ENCODE measurements around the gene IKBKE. TPM values are rescaled to one million over a fixed set of nuclear protein-coding genes. Genes with fewer than 3 reads are reported as not detected.

Gene IKBKE
- total RNA-seq, 2 experiments from 2014 or later = 68.3 to 70.1 TPM

GRCh38 chr1:206467915-206468314, 2.4 kb upstream of the IKBKE start:
- no peak for ATAC-seq
- peaks cover 83% of the 10 kb centered on the region for H3K4me1 Mint-ChIP-seq (ENCODE audit: low read depth)
- DNase-seq = peak; percentile 57
- H3K4me3 Mint-ChIP-seq = peak overlapping the region; percentile 49
- H3K27me3 Mint-ChIP-seq (ENCODE audit: low read depth) = no peaks in the 10 kb centered on the region
- no peaks in the 10 kb centered on the region for H3K9me3 Mint-ChIP-seq (ENCODE audit: insufficient read depth)
- ChIA-PET CTCF (interaction anchor here (0.9 to 1.9 kb wide), 6 partner anchors 9 to 196 kb away, joined by 3 to 14 read pairs (median 4); partner anchors contain the start of gene DYRK3), POLR2A (no interaction called here)
- peaks cover 25% of the 10 kb centered on the region for H3K36me3 Mint-ChIP-seq (ENCODE audit: low read depth)
- peak overlapping the region; percentile 94 for H3K27ac Mint-ChIP-seq

- H3K27ac Mint-ChIP-seq = peak overlapping the region; percentile 94
- ATAC-seq (no peak), DNase-seq (no peak)
- POLR2A ChIA-PET = no interaction called here
- H3K27me3 Mint-ChIP-seq (ENCODE audit: low read depth) = no peaks in the 10 kb centered on the region
- peaks cover 28% of the 10 kb centered on the region for H3K36me3 Mint-ChIP-seq (ENCODE audit: low read depth)
- H3K4me1 Mint-ChIP-seq (ENCODE audit: low read depth) = peaks cover 83% of the 10 kb centered on the region
- no peaks in the 10 kb centered on the region for H3K9me3 Mint-ChIP-seq (ENCODE audit: insufficient read depth)
- CTCF ChIA-PET = interaction anchor here (1.3 to 7.3 kb wide), 2 partner anchors 7 to 9 kb away, joined by 4 to 77 read pairs; no protein-coding TSS in a partner anchor
- H3K4me3 Mint-ChIP-seq = peak overlapping the region; percentile 49
Measured at GRCh38 chr1:206468571-206468970, 1.7 kb upstream of the IKBKE start.

GRCh38 chr1:206469411-206469932, 804 bp upstream of the IKBKE start:
- DNase-seq (peak; percentile 59), ATAC-seq (no peak)

GRCh38 chr1:206470692-206471414, 577 bp downstream of the IKBKE start:
- DNase-seq = peak; percentile 84
- POLR2A ChIA-PET = interaction anchor here (0.6 to 2.7 kb wide), 12 partner anchors 8 to 109 kb away, joined by 3 to 13 read pairs (median 4); no protein-coding TSS in a partner anchor
- CTCF ChIA-PET = interaction anchor here (0.6 to 7.3 kb wide), 16 partner anchors 9 to 193 kb away, joined by 3 to 77 read pairs (median 7); partner anchors contain the start of gene DYRK3
- peak overlapping the region; percentile 94 for H3K27ac Mint-ChIP-seq
- peaks cover 46% of the 10 kb centered on the region for H3K36me3 Mint-ChIP-seq (ENCODE audit: low read depth)
- H3K4me1 Mint-ChIP-seq (ENCODE audit: low read depth) = peaks cover 82% of the 10 kb centered on the region
- no peaks in the 10 kb centered on the region for H3K9me3 Mint-ChIP-seq (ENCODE audit: insufficient read depth)
- ATAC-seq = peak; percentile 69
- no peaks in the 10 kb centered on the region for H3K27me3 Mint-ChIP-seq (ENCODE audit: low read depth)
- peak overlapping the region; percentile 89 for H3K4me3 Mint-ChIP-seq

More at GRCh38 chr1:206469411-206469932, 804 bp upstream of the IKBKE start:
- Mint-ChIP-seq H3K4me3 (peak overlapping the region; percentile 89), H3K36me3 (ENCODE audit: low read depth) (peaks cover 34% of the 10 kb centered on the region), H3K27me3 (ENCODE audit: low read depth) (no peaks in the 10 kb centered on the region), H3K27ac (peak overlapping the region; percentile 94), H3K9me3 (ENCODE audit: insufficient read depth) (no peaks in the 10 kb centered on the region), H3K4me1 (ENCODE audit: low read depth) (peaks cover 87% of the 10 kb centered on the region)
- ChIA-PET POLR2A (interaction anchor here (0.5 to 2.1 kb wide), 8 partner anchors 12 to 91 kb away, joined by 3 to 10 read pairs (median 4); no protein-coding TSS in a partner anchor), CTCF (interaction anchor here (0.9 to 7.3 kb wide), 14 partner anchors 8 to 195 kb away, joined by 3 to 77 read pairs (median 8); partner anchors contain the start of genes DYRK3 and EIF2D)

- POLR2A ChIA-PET = interaction anchor here (0.6 to 2.7 kb wide), 9 partner anchors 8 to 164 kb away, joined by 3 to 13 read pairs (median 3); partner anchors contain the start of gene DYRK3
- Mint-ChIP-seq H3K4me1 (ENCODE audit: low read depth) (peaks cover 77% of the 10 kb centered on the region), H3K9me3 (ENCODE audit: insufficient read depth) (no peaks in the 10 kb centered on the region), H3K36me3 (ENCODE audit: low read depth) (peaks cover 49% of the 10 kb centered on the region), H3K4me3 (peak overlapping the region; percentile 89), H3K27me3 (ENCODE audit: low read depth) (no peaks in the 10 kb centered on the region), H3K27ac (peak overlapping the region; percentile 94)
- CTCF ChIA-PET = interaction anchor here (0.6 to 7.3 kb wide), 10 partner anchors 9 to 193 kb away, joined by 3 to 77 read pairs (median 12); partner anchors contain the start of gene DYRK3
- DNase-seq = peak; percentile 40
- peak; percentile 7 for ATAC-seq
Measured at GRCh38 chr1:206471415-206471801, 1.1 kb downstream of the IKBKE start.

- ChIA-PET CTCF (interaction anchor here (1.7 to 7.3 kb wide), 6 partner anchors 8 to 192 kb away, joined by 3 to 77 read pairs (median 16); no protein-coding TSS in a partner anchor), POLR2A (interaction anchor here (0.8 to 2.7 kb wide), 4 partner anchors 10 to 163 kb away, joined by 3 to 13 read pairs (median 3); partner anchors contain the start of gene DYRK3)
- H3K36me3 Mint-ChIP-seq (ENCODE audit: low read depth) = peaks cover 55% of the 10 kb centered on the region
- H3K4me3 Mint-ChIP-seq = peak overlapping the region; percentile 89
- H3K4me1 Mint-ChIP-seq (ENCODE audit: low read depth) = peaks cover 71% of the 10 kb centered on the region
- peak overlapping the region; percentile 94 for H3K27ac Mint-ChIP-seq
- no peaks in the 10 kb centered on the region for H3K27me3 Mint-ChIP-seq (ENCODE audit: low read depth)
- ATAC-seq (no peak), DNase-seq (peak; percentile 43)
- no peaks in the 10 kb centered on the region for H3K9me3 Mint-ChIP-seq (ENCODE audit: insufficient read depth)
Measured at GRCh38 chr1:206472024-206472423, 1.7 kb downstream of the IKBKE start.

- H3K36me3 Mint-ChIP-seq (ENCODE audit: low read depth) = peaks cover 58% of the 10 kb centered on the region
- no peaks in the 10 kb centered on the region for H3K27me3 Mint-ChIP-seq (ENCODE audit: low read depth)
- POLR2A ChIA-PET = interaction anchor here (0.9 to 2.7 kb wide), 2 partner anchors 11 to 163 kb away, joined by 3 to 13 read pairs; partner anchors contain the start of gene DYRK3
- peaks cover 67% of the 10 kb centered on the region for H3K4me1 Mint-ChIP-seq (ENCODE audit: low read depth)
- H3K9me3 Mint-ChIP-seq (ENCODE audit: insufficient read depth) = no peaks in the 10 kb centered on the region
- no peak for ATAC-seq
- DNase-seq = peak; percentile 60
- peak overlapping the region; percentile 94 for H3K27ac Mint-ChIP-seq
- CTCF ChIA-PET = interaction anchor here (3.3 to 7.3 kb wide), 3 partner anchors 11 to 111 kb away, joined by 15 to 77 read pairs (median 16); no protein-coding TSS in a partner anchor
- H3K4me3 Mint-ChIP-seq = peak overlapping the region; percentile 89
Measured at GRCh38 chr1:206472454-206472853, 2.2 kb downstream of the IKBKE start.

GRCh38 chr1:206472886-206473285, 2.6 kb downstream of the IKBKE start:
- peak overlapping the region; percentile 94 for H3K27ac Mint-ChIP-seq
- peak overlapping the region; percentile 89 for H3K4me3 Mint-ChIP-seq

GRCh38 chr1:206476058-206476457, 5.8 kb downstream of the IKBKE start:
- H3K27me3 Mint-ChIP-seq (ENCODE audit: low read depth) = no peaks in the 10 kb centered on the region
- H3K36me3 Mint-ChIP-seq (ENCODE audit: low read depth) = peaks cover 77% of the 10 kb centered on the region
- H3K4me3 Mint-ChIP-seq = no peak overlapping the region
- no peak overlapping the region for H3K27ac Mint-ChIP-seq
- H3K9me3 Mint-ChIP-seq (ENCODE audit: insufficient read depth) = no peaks in the 10 kb centered on the region
- ATAC-seq = no peak
- ChIA-PET CTCF (interaction anchor here (1.2 to 7.5 kb wide), 4 partner anchors 13 to 131 kb away, joined by 3 to 94 read pairs (median 42); no protein-coding TSS in a partner anchor), POLR2A (no interaction called here)
- H3K4me1 Mint-ChIP-seq (ENCODE audit: low read depth) = peaks cover 48% of the 10 kb centered on the region
- no peak for DNase-seq

More at GRCh38 chr1:206472886-206473285, 2.6 kb downstream of the IKBKE start:
- ChIA-PET CTCF (interaction anchor here (7.3 kb wide), 1 partner anchor 11 kb away, joined by 77 read pairs; no protein-coding TSS in a partner anchor), POLR2A (no interaction called here)
- no peak for DNase-seq
- ATAC-seq = no peak
- Mint-ChIP-seq H3K9me3 (ENCODE audit: insufficient read depth) (no peaks in the 10 kb centered on the region), H3K27me3 (ENCODE audit: low read depth) (no peaks in the 10 kb centered on the region), H3K36me3 (ENCODE audit: low read depth) (peaks cover 58% of the 10 kb centered on the region), H3K4me1 (ENCODE audit: low read depth) (peaks cover 62% of the 10 kb centered on the region)

GRCh38 chr1:206476591-206476990, 6.3 kb downstream of the IKBKE start:
- Mint-ChIP-seq H3K27ac (no peak overlapping the region), H3K27me3 (ENCODE audit: low read depth) (no peaks in the 10 kb centered on the region), H3K4me1 (ENCODE audit: low read depth) (peaks cover 44% of the 10 kb centered on the region), H3K4me3 (no peak overlapping the region), H3K36me3 (ENCODE audit: low read depth) (peaks cover 75% of the 10 kb centered on the region), H3K9me3 (ENCODE audit: insufficient read depth) (no peaks in the 10 kb centered on the region)
- ChIA-PET CTCF (interaction anchor here (1.2 to 7.5 kb wide), 5 partner anchors 9 to 130 kb away, joined by 3 to 94 read pairs (median 3); partner anchors contain the start of gene RASSF5), POLR2A (no interaction called here)
- ATAC-seq = no peak
- no peak for DNase-seq

- no peak for ATAC-seq
- H3K9me3 Mint-ChIP-seq (ENCODE audit: insufficient read depth) = no peaks in the 10 kb centered on the region
- H3K4me3 Mint-ChIP-seq = no peak overlapping the region
- H3K36me3 Mint-ChIP-seq (ENCODE audit: low read depth) = peaks cover 70% of the 10 kb centered on the region
- CTCF ChIA-PET = interaction anchor here (1.2 to 7.5 kb wide), 6 partner anchors 8 to 130 kb away, joined by 3 to 94 read pairs (median 4); partner anchors contain the start of gene RASSF5
- H3K4me1 Mint-ChIP-seq (ENCODE audit: low read depth) = peaks cover 39% of the 10 kb centered on the region
- no peak for DNase-seq
- no peaks in the 10 kb centered on the region for H3K27me3 Mint-ChIP-seq (ENCODE audit: low read depth)
- POLR2A ChIA-PET = no interaction called here
- H3K27ac Mint-ChIP-seq = peak overlapping the region; percentile 61
Measured at GRCh38 chr1:206477110-206477509, 6.8 kb downstream of the IKBKE start.
